K562 (cell line): ENCODE measurements around the gene NPAS1. TPM values are rescaled to one million over a fixed set of nuclear protein-coding genes. Genes with fewer than 3 reads are reported as not detected.

Experiments used
- ATAC-seq: fragments of 200-7000 bp; cut with Tn5 transposase; 3 replicates; pipeline ENCODE4 v1.9.1; 2020; ENCODE audit warnings: moderate library complexity
- BruUV-seq: library from RNA; stranded (reverse); fragments of 400-500 nt; replicated peaks from 2 replicates; lab custom pipeline; 2021; lab: Mats Ljungman, UMichigan
- CTCF ChIA-PET: fragments of 300-600 bp; formaldehyde crosslinking; extraction: SDS; loops from one replicate; lab custom pipeline; 2021; ENCODE audit warnings: low intra/inter-chr PET ratio; lab: Yijun Ruan, JAX
- POLR2A ChIA-PET: fragments of 300-600, 350-650 bp; sonication (Branson Sonifier 250); formaldehyde crosslinking; extraction: SDS; loops from one replicate; lab custom pipeline; 2021; ENCODE audit warnings: antibody characterized with exemption, inconsistent platforms; lab: Yijun Ruan, JAX
- DNase-seq, 4 experiments: peaks; one replicate each; pipeline versions ENCODE4 v3.0.0 to v3.0.0-alpha.2; 2011 to 2018; ENCODE audit warnings: low spot score in 3 of 4, mixed read lengths in 3 of 4; ENCODE audit errors: extremely low read depth in 1 of 4
- FAIRE-seq: peaks from 2 replicates; lab custom pipeline; 2011; peaks lifted over from hg19 to GRCh38; lab: Jason Lieb, UNC
- H2AFZ ChIP-seq: 2 replicates; pipeline ENCODE4 v1.6.0; 2011; ENCODE audit warnings: low read depth, low read length, control low read depth, inconsistent platforms
- H3K27ac ChIP-seq: fragments of 200-600 bp; 3 replicates; pipeline ENCODE4 v1.8.0; 2011; ENCODE audit warnings: low read depth, mild to moderate bottlenecking, control low read depth, inconsistent platforms, low read length, moderate library complexity, mixed read lengths; ENCODE audit errors: extremely low read depth
- H3K27me3 ChIP-seq, 2 experiments: fragments of 300-600 bp in 1 of 2; 2 replicates in 1 of 2; 3 replicates in 1 of 2; pipeline versions ENCODE4 v1.6.0 to v1.8.0; 2011; ENCODE audit warnings: inconsistent platforms in 2 of 2, low read length in 2 of 2, mild to moderate bottlenecking in 1 of 2, mixed read lengths in 1 of 2, moderate library complexity in 1 of 2; ENCODE audit not compliant: control insufficient read depth in 2 of 2, insufficient read depth in 2 of 2
- H3K36me3 ChIP-seq: fragments of 300-600 bp; 3 replicates; pipeline ENCODE4 v1.8.0; 2011; ENCODE audit warnings: mild to moderate bottlenecking, low read length, inconsistent platforms; ENCODE audit not compliant: control insufficient read depth, insufficient read depth
- H3K4me1 ChIP-seq, 2 experiments: fragments of 200-600 bp in 1 of 2; replicated peaks in 1 of 2; 2 replicates in 1 of 2; 3 replicates in 1 of 2; pipeline versions ENCODE4 v1.5.1 to v1.8.0; 2011; ENCODE audit warnings: inconsistent platforms in 2 of 2, low read length in 2 of 2, mild to moderate bottlenecking in 1 of 2, mixed read lengths in 1 of 2, moderate library complexity in 1 of 2; ENCODE audit not compliant: control insufficient read depth in 2 of 2, insufficient read depth in 2 of 2
- H3K4me2 ChIP-seq: 2 replicates; pipeline ENCODE4 v1.6.1; 2011; ENCODE audit warnings: low read length, control low read depth, inconsistent platforms, mixed read lengths; ENCODE audit not compliant: insufficient read depth
- H3K4me3 ChIP-seq: fragments of 200-600 bp; sonication (generic), shearing (Covaris generic); 2 replicates; pipeline ENCODE4 v1.5.1; 2016; ENCODE audit warnings: control low read depth, inconsistent platforms
- H3K79me2 ChIP-seq: fragments of 200-600 bp; 3 replicates; pipeline ENCODE4 v1.8.0; 2011; ENCODE audit warnings: low read length, inconsistent platforms; ENCODE audit not compliant: control insufficient read depth, insufficient read depth
- H3K9ac ChIP-seq, 2 experiments: 2 replicates each; pipeline versions ENCODE4 v1.6.0 to v1.6.1; 2011; ENCODE audit warnings: low read depth in 2 of 2, low read length in 2 of 2, control low read depth in 1 of 2, inconsistent platforms in 1 of 2, mild to moderate bottlenecking in 1 of 2, mixed read lengths in 1 of 2; ENCODE audit not compliant: insufficient read depth in 1 of 2
- H3K9me1 ChIP-seq: one replicate; pipeline ENCODE4 v1.6.0; 2011; ENCODE audit warnings: inconsistent platforms, mild to moderate bottlenecking, low read length, moderate library complexity; ENCODE audit not compliant: control insufficient read depth, insufficient read depth
- H3K9me3 ChIP-seq: replicated peaks from 2 replicates; pipeline ENCODE4 v1.5.1; 2011; ENCODE audit warnings: low read depth, low read length, inconsistent platforms; ENCODE audit not compliant: control insufficient read depth, insufficient read depth
- H4K20me1 ChIP-seq: replicated peaks from 2 replicates; pipeline ENCODE4 v1.6.1; 2011; ENCODE audit warnings: low read length, inconsistent platforms, mixed read lengths; ENCODE audit not compliant: control insufficient read depth, insufficient read depth
- ADNP ChIP-seq: fragments of 200-800 bp; sonication (Bioruptor generic); IDR thresholded peaks from 2 replicates; pipeline ENCODE4 v1.6.1; 2016; ENCODE audit warnings: missing genetic modification characterization, missing compliant biosample characterization
- BDP1 ChIP-seq: IDR thresholded peaks from 3 replicates; pipeline ENCODE4 v1.6.1; 2011; ENCODE audit not compliant: insufficient read length, insufficient read depth
- DEAF1 ChIP-seq: fragments of 450-650 bp; formaldehyde crosslinking; IDR thresholded peaks from 2 replicates; pipeline ENCODE4 v1.4.0; 2020; ENCODE audit warnings: mild to moderate bottlenecking, moderate library complexity
- GTF3C2 ChIP-seq: IDR thresholded peaks from 3 replicates; pipeline ENCODE4 v1.6.1; 2011; ENCODE audit warnings: borderline replicate concordance, mild to moderate bottlenecking, moderate library complexity; ENCODE audit not compliant: insufficient read length; ENCODE audit errors: extremely low read depth
- HLTF ChIP-seq: fragments of 450-650 bp; IDR thresholded peaks from 2 replicates; pipeline ENCODE4 v1.6.1; 2016
- KAT8 ChIP-seq: fragments of 450-650 bp; IDR thresholded peaks from 2 replicates; pipeline ENCODE4 v1.6.1; 2016; ENCODE audit warnings: low read depth, mild to moderate bottlenecking
- KDM1A ChIP-seq, 2 experiments: fragments of 450-650 bp; IDR thresholded peaks; 2 replicates each; pipeline ENCODE4 v1.6.1; 2016; ENCODE audit warnings: mild to moderate bottlenecking in 2 of 2
- KHSRP ChIP-seq: fragments of 450-650 bp; IDR thresholded peaks from 2 replicates; pipeline ENCODE4 v1.6.1; 2017
- POLR2B ChIP-seq: fragments of 450-650 bp; IDR thresholded peaks from 2 replicates; pipeline ENCODE4 v1.6.1; 2018; ENCODE audit warnings: low read depth; ENCODE audit not compliant: partially characterized antibody
- RB1 ChIP-seq: fragments of 450-650 bp; IDR thresholded peaks from 2 replicates; pipeline ENCODE4 v1.6.1; 2017; ENCODE audit warnings: low read depth, mild to moderate bottlenecking
- RFX7 ChIP-seq: fragments of 250-450 bp; sonication (Bioruptor Pico); IDR thresholded peaks from 2 replicates; pipeline ENCODE4 v1.5.1; 2021; ENCODE audit warnings: mild to moderate bottlenecking
- ZC3H4 ChIP-seq: sonication (generic); formaldehyde crosslinking; IDR thresholded peaks from 2 replicates; pipeline ENCODE4 v1.9.0; 2021; ENCODE audit warnings: missing genetic modification reagents, borderline replicate concordance
- ZNF217 ChIP-seq: sonication (generic); formaldehyde crosslinking; IDR thresholded peaks from 2 replicates; pipeline ENCODE4 v1.8.0; 2022; ENCODE audit warnings: mild to moderate bottlenecking, missing genetic modification reagents
- ZNF232 ChIP-seq: sonication (generic); formaldehyde crosslinking; IDR thresholded peaks from 2 replicates; pipeline ENCODE4 v1.8.0; 2022; ENCODE audit warnings: mild to moderate bottlenecking, missing genetic modification reagents
- ZSCAN29 ChIP-seq: fragments of 450-650 bp; IDR thresholded peaks from 2 replicates; pipeline ENCODE4 v1.6.1; 2017
- WGBS: fragments of 100-300 bp; shearing (Covaris generic); methylation state at CpG from one replicate; pipeline ENCODE4 v1.1.6; 2016; ENCODE audit warnings: low coverage, mixed read lengths; ENCODE audit not compliant: insufficient coverage; ENCODE audit errors: missing lambda C conversion rate; 5-methylcytosine and 5-hydroxymethylcytosine counted together
- in situ Hi-C: fragments of 300-500 bp; cut with MboI; formaldehyde crosslinking; loops from 4 replicates; pipeline ENCODE4 v1.15.0; 2018; ENCODE audit warnings: inconsistent platforms, mixed read lengths
- intact Hi-C: fragments of 100-400 bp; cut with micrococcal nuclease; formaldehyde crosslinking; loops from 2 replicates; pipeline ENCODE4 v1.14.2; 2022
- polyA plus RNA-seq, 8 experiments: library from polyadenylated mRNA; depleted of rRNA in 4 of 8; stranded (reverse) in 5 of 8; unstranded in 3 of 8; fragments of >200 nt; fragmentation: Nextera tagmentation in 2 of 8; fragmentation: Illumina TruSeq in 1 of 8; extraction: Ambion mirVana in 2 of 8; extraction: Trizol in 1 of 8; gene quantifications; 2 replicates each; pipeline versions ENCODE4 v1.2.1 to v1.2.3, GENCODE V29; 2011 to 2014; ENCODE audit warnings: inconsistent platforms in 1 of 8, missing spikeins in 1 of 8
- total RNA-seq, 7 experiments: library from RNA; depleted of rRNA in 6 of 7; stranded (reverse); fragments of >200 nt in 6 of 7; fragmentation: Illumina TruSeq in 2 of 7; extraction: Trizol in 2 of 7; gene quantifications; 2 replicates each; pipeline versions ENCODE4 v1.2.1 to v1.2.3, GENCODE V29; 2011 to 2021; ENCODE audit warnings: low replicate concordance in 1 of 7
- TF ChIP-seq, protein P1 (sequence below): sonication (generic); formaldehyde crosslinking; IDR thresholded peaks from 2 replicates; pipeline ENCODE4 v1.8.0; 2022; ENCODE audit warnings: missing genetic modification reagents, mild to moderate bottlenecking, moderate library complexity, borderline replicate concordance

NPAS1 gene
- total and polyA plus RNA-seq, 9 of the 15 experiments (the other 6 are each of a cell fraction or from before 2014, with no cell fraction given) = 0.58 to 5.3 (median 2.0) TPM; not detected in 2

- H3K4me1 ChIP-seq = peaks cover 8 to 22% of the 10 kb centered on the region in 2 experiments; a peak in 4 of 5 replicates
- H3K4me2 ChIP-seq = peak overlapping the region; percentile 49
- FAIRE-seq (peak; percentile 49), ATAC-seq (no peak), DNase-seq (no peak)
- TF ChIP-seq RFX7 (CRISPR knock-in tag) (no peak), ZC3H4 (CRISPR knock-in tag) (no peak), HLTF (no peak), ZNF232 (CRISPR knock-in tag) (no peak), RB1 (0 out of 2 replicates have a peak, but pooled peaks have one; percentile 31), ADNP (tag) (0 out of 2 replicates have a peak, but pooled peaks have one; percentile 44), KHSRP (no peak), ZSCAN29 (no peak), ZNF217 (CRISPR knock-in tag) (no peak), KAT8 (no peak), DEAF1 (CRISPR knock-in tag) (no peak), BDP1 (no peak), POLR2B (no peak), KDM1A (IDR thresholded peaks at IDR 0.05) (peak in 1 of 2 experiments; percentile 20; a peak in 1 of 4 replicates), GTF3C2 (peak; percentile 11)
- TF ChIP-seq, protein P1, sequence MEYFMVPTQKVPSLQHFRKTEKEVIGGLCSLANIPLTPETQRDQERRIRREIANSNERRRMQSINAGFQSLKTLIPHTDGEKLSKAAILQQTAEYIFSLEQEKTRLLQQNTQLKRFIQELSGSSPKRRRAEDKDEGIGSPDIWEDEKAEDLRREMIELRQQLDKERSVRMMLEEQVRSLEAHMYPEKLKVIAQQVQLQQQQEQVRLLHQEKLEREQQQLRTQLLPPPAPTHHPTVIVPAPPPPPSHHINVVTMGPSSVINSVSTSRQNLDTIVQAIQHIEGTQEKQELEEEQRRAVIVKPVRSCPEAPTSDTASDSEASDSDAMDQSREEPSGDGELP = no peak
- H4K20me1 ChIP-seq = no peaks in the 10 kb centered on the region
- ChIA-PET POLR2A (no interaction called here), CTCF (no interaction called here)
- H3K4me3 ChIP-seq = peak overlapping the region; percentile 37
- H3K9ac ChIP-seq = peak overlapping the region; percentile 38 to 82; a peak in 1 of 4 replicates
- 13% methylated on average over 6 of the region's 9 CpGs for WGBS
- H3K9me3 ChIP-seq = no peaks in the 10 kb centered on the region
- peaks cover 17% of the 10 kb centered on the region for H3K79me2 ChIP-seq
- no peaks in the 10 kb centered on the region for H3K9me1 ChIP-seq
- H3K36me3 ChIP-seq = peaks cover 13% of the 10 kb centered on the region; the same call in 1 of the 3 replicates
- intact Hi-C loops (no loop called here), in situ Hi-C loops (no loop called here)
- 0 out of 3 replicates have a peak overlapping the region, but pooled peaks have one; percentile 6 for H3K27ac ChIP-seq
- H2AFZ ChIP-seq = peak overlapping the region; percentile 56; the same call in 1 of the 2 replicates
- no peaks in the 10 kb centered on the region for H3K27me3 ChIP-seq
- no TSS peak for BruUV-seq
Observed at GRCh38 chr19:47049307-47049700, 29.7 kb downstream of the NPAS1 start.
